ENCODE results near the gene RNASEH2B.

DNA sequence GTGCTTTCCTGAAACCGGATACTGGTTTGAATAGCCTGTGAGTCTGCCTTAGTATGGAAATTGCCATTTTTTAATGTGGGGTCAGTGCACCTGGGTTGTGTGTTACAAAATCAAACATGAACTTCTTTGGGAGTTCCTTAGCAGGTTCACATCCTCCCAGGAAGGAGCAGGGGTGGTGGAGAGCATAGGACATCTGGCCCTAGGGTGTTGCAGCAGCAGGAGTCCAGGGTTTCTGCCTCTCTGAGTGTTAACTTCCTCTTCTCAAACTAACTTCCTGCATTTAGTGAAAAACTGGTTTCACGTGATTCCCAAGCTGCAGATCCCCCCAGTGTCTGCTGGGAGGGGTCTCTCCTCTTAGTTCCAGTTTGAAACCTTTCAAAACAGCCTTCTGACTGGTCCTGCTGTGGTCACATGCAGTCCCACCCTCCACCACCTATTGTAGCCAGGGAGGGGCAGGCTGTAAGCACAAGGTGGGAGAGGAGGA is 7.2 kb downstream of the RNASEH2B start:
- TF ChIP-seq, protein P1, sequence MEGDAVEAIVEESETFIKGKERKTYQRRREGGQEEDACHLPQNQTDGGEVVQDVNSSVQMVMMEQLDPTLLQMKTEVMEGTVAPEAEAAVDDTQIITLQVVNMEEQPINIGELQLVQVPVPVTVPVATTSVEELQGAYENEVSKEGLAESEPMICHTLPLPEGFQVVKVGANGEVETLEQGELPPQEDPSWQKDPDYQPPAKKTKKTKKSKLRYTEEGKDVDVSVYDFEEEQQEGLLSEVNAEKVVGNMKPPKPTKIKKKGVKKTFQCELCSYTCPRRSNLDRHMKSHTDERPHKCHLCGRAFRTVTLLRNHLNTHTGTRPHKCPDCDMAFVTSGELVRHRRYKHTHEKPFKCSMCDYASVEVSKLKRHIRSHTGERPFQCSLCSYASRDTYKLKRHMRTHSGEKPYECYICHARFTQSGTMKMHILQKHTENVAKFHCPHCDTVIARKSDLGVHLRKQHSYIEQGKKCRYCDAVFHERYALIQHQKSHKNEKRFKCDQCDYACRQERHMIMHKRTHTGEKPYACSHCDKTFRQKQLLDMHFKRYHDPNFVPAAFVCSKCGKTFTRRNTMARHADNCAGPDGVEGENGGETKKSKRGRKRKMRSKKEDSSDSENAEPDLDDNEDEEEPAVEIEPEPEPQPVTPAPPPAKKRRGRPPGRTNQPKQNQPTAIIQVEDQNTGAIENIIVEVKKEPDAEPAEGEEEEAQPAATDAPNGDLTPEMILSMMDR (IDR thresholded peaks at IDR 0.05; ENCODE audit: poor library complexity) = no peak
- TF ChIP-seq EZH2 (IDR thresholded peaks at IDR 0.05; ENCODE audit: borderline replicate concordance) (no peak), EZH2phosphoT487 (IDR thresholded peaks at IDR 0.05; ENCODE audit: low read depth, severe bottlenecking, unreplicated experiment) (no peak)
